Endothelial cell of umbilical vein (primary cell): Measurements from ENCODE around the gene CLIC6. TPM values are rescaled to one million over a fixed set of nuclear protein-coding genes. Genes with fewer than 3 reads are reported as not detected.

Experiments
- BruUV-seq: library from RNA; stranded (reverse); fragments of 400-500 nt; replicated peaks from 2 replicates; lab custom pipeline; 2021; lab: Mats Ljungman, UMichigan
- CTCF ChIA-PET: fragments of 300-600, 350-600 bp; sonication (Branson Sonifier 250); formaldehyde crosslinking; loops from one replicate; lab custom pipeline; 2021; ENCODE audit warnings: antibody characterized with exemption, inconsistent platforms; lab: Charles Lee
- POLR2A ChIA-PET: fragments of 300-600, 350-600 bp; sonication (Branson Sonifier 250); formaldehyde crosslinking; loops from one replicate; lab custom pipeline; 2021; ENCODE audit warnings: antibody characterized with exemption, inconsistent platforms; lab: Charles Lee
- DNase-seq: peaks from one replicate; pipeline ENCODE4 v3.0.0-alpha.2; 2011; ENCODE audit warnings: low read depth, low spot score
- FAIRE-seq: peaks from 2 replicates; lab custom pipeline; 2011; peaks lifted over from hg19 to GRCh38; lab: Jason Lieb, UNC
- H2AFZ ChIP-seq: 2 replicates; pipeline ENCODE4 v1.6.0; 2012; ENCODE audit warnings: low read depth, low read length, control low read depth, inconsistent platforms
- H3K27ac ChIP-seq: 2 replicates; pipeline ENCODE4 v1.5.1; 2011; ENCODE audit warnings: low read depth, mild to moderate bottlenecking, control low read depth, low read length, moderate library complexity; ENCODE audit not compliant: insufficient read depth
- H3K27me3 ChIP-seq, 2 experiments: 2 replicates each; pipeline versions ENCODE4 v1.6.0 to v1.6.1; 2011; ENCODE audit warnings: low read length in 2 of 2, mixed read lengths in 1 of 2; ENCODE audit not compliant: control insufficient read depth in 2 of 2, insufficient read depth in 2 of 2
- H3K36me3 ChIP-seq, 2 experiments: 2 replicates in 1 of 2; 3 replicates in 1 of 2; pipeline ENCODE4 v1.5.1; 2011; ENCODE audit warnings: low read length in 2 of 2, mild to moderate bottlenecking in 1 of 2, moderate library complexity in 1 of 2; ENCODE audit not compliant: control insufficient read depth in 2 of 2, insufficient read depth in 2 of 2; ENCODE audit errors: extremely low read depth in 1 of 2
- H3K4me1 ChIP-seq: 3 replicates; pipeline ENCODE4 v1.5.1; 2011; ENCODE audit warnings: mild to moderate bottlenecking, low read length; ENCODE audit not compliant: control insufficient read depth, insufficient read depth; ENCODE audit errors: extremely low read depth
- H3K4me2 ChIP-seq: 2 replicates; pipeline ENCODE4 v1.6.1; 2011; ENCODE audit warnings: low read length, control low read depth, mixed read lengths; ENCODE audit not compliant: insufficient read depth
- H3K4me3 ChIP-seq, 3 experiments: fragments of 200-600 bp in 1 of 3; sonication (generic), shearing (Covaris generic) in 1 of 3; replicated peaks in 1 of 3; 2 replicates each; pipeline ENCODE4 v1.5.1; 2011 to 2016; ENCODE audit warnings: control low read depth in 3 of 3, low read length in 3 of 3, mild to moderate bottlenecking in 2 of 3, inconsistent platforms in 1 of 3, low read depth in 1 of 3, moderate library complexity in 1 of 3; ENCODE audit not compliant: insufficient read depth in 1 of 3
- H3K79me2 ChIP-seq: 2 replicates; pipeline ENCODE4 v1.6.0; 2012; ENCODE audit warnings: low read length, inconsistent platforms; ENCODE audit not compliant: control insufficient read depth, insufficient read depth
- H3K9ac ChIP-seq: replicated peaks from 2 replicates; pipeline ENCODE3; 2011; ENCODE audit warnings: low read length, control low read depth; ENCODE audit not compliant: insufficient read depth; ENCODE audit errors: extremely low read depth
- H3K9me1 ChIP-seq: replicated peaks from 3 replicates; pipeline ENCODE4 v1.6.0; 2011; ENCODE audit warnings: mild to moderate bottlenecking, low read length; ENCODE audit not compliant: control insufficient read depth, insufficient read depth; ENCODE audit errors: extremely low read depth
- H3K9me3 ChIP-seq: replicated peaks from 2 replicates; pipeline ENCODE4 v1.5.1; 2012; ENCODE audit warnings: low read length, inconsistent platforms; ENCODE audit not compliant: control insufficient read depth, insufficient read depth
- H4K20me1 ChIP-seq: replicated peaks from 2 replicates; pipeline ENCODE3; 2011; ENCODE audit warnings: mild to moderate bottlenecking, low read length; ENCODE audit not compliant: control insufficient read depth, insufficient read depth; ENCODE audit errors: extremely low read depth
- EZH2 ChIP-seq: IDR thresholded peaks from 2 replicates; pipeline ENCODE4 v1.6.1; 2012; ENCODE audit warnings: borderline replicate concordance, low read depth, mild to moderate bottlenecking, moderate library complexity, low read length, inconsistent platforms; ENCODE audit not compliant: severe bottlenecking
- FOS ChIP-seq: IDR thresholded peaks from 2 replicates; pipeline ENCODE4 v1.6.1; 2011; ENCODE audit warnings: mild to moderate bottlenecking, low read length, moderate library complexity, borderline replicate concordance; ENCODE audit not compliant: insufficient read depth
- GATA2 ChIP-seq: IDR thresholded peaks from 2 replicates; pipeline ENCODE4 v1.7.0; 2011; ENCODE audit warnings: low read depth, mild to moderate bottlenecking, moderate library complexity, mixed read lengths, low read length; ENCODE audit not compliant: insufficient read length, insufficient read depth
- JUN ChIP-seq: IDR thresholded peaks from 2 replicates; pipeline ENCODE4 v1.6.1; 2011; ENCODE audit warnings: borderline replicate concordance, low read depth; ENCODE audit not compliant: insufficient read length, insufficient read depth
- MYC ChIP-seq: IDR thresholded peaks from one replicate; pipeline ENCODE4 v1.6.1; 2011; ENCODE audit warnings: mild to moderate bottlenecking, low read depth, low read length
- POLR2A ChIP-seq: IDR thresholded peaks from 2 replicates; pipeline ENCODE4 v1.6.1; 2012; ENCODE audit warnings: low read depth, mild to moderate bottlenecking, control low read depth, low read length
- POLR2AphosphoS5 ChIP-seq: IDR thresholded peaks from 2 replicates; pipeline ENCODE4 v1.6.1; 2012; ENCODE audit warnings: low read depth, mild to moderate bottlenecking, control low read depth, low read length, moderate library complexity; ENCODE audit not compliant: insufficient read depth
- dilution Hi-C: fragments of 300-500 bp; cut with MboI; formaldehyde crosslinking; loops from one replicate; pipeline ENCODE4 v1.15.0; 2019; ENCODE audit warnings: low sequenced_read_pairs; ENCODE audit not compliant: extremely low pct_ligation_motif_present
- intact Hi-C: fragments of 100-400 bp; cut with micrococcal nuclease; formaldehyde crosslinking; loops from one replicate; pipeline ENCODE4 v1.10.0; 2022
- polyA plus RNA-seq, 4 experiments: library from polyadenylated mRNA; depleted of rRNA in 3 of 4; stranded (reverse) in 3 of 4; unstranded in 1 of 4; fragments of >200 nt; gene quantifications; 2 replicates each; pipeline versions ENCODE4 v1.2.1 to v1.2.3, GENCODE V29; 2011 to 2012; ENCODE audit warnings: missing spikeins in 1 of 4
- total RNA-seq: library from RNA; stranded (reverse); gene quantifications from 2 replicates; pipeline ENCODE4 v1.2.3, GENCODE V29; 2021
- TF ChIP-seq, protein P1 (sequence below): IDR thresholded peaks from 2 replicates; pipeline ENCODE4 v1.6.1; 2011; ENCODE audit not compliant: insufficient read depth, insufficient read length
- TF ChIP-seq, protein P2 (sequence below), 2 donors: IDR thresholded peaks; 1 replicate in 1 of 2; 2 replicates in 1 of 2; pipeline ENCODE4 v1.5.1; 2011; ENCODE audit warnings: low read length in 2 of 2, mild to moderate bottlenecking in 2 of 2, moderate library complexity in 2 of 2, control low read depth in 1 of 2, inconsistent platforms in 1 of 2, low read depth in 1 of 2; ENCODE audit not compliant: insufficient read depth in 1 of 2; ENCODE audit errors: extremely low read depth in 1 of 2

The CLIC6 gene
- total and polyA plus RNA-seq, 2 donors (not counting 3 experiments of a cell fraction or from before 2014, with no cell fraction given): not detected

DNA sequence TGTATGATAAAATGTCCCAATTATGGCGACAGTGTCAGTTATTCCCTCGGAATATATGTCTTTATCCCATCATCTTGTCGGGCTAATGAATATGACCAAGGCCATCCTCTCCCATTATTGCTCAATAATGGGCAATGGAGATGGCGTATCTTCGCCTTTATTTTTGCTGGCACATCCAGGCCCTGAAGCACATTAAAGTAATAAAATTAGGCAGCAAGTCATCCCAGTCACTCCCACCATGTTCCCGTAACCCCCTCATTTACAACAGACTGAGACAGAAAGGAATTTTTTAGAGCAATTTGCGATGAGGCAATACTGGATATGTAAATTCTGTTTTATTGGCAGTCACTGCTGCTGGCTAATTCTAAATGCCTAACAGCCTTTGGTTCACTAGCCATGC, 35.3 kb downstream of the CLIC6 start:
- Histone ChIP-seq H4K20me1 (no peaks in the 10 kb centered on the region), H3K27ac (no peak overlapping the region), H3K36me3 (no peaks in the 10 kb centered on the region), H3K4me2 (no peak overlapping the region), H2AFZ (no peak overlapping the region), H3K9me1 (no peaks in the 10 kb centered on the region), H3K4me3 (no peak overlapping the region), H3K27me3 (peaks cover 18 to 26% of the 10 kb centered on the region in 2 experiments), H3K9me3 (no peaks in the 10 kb centered on the region), H3K9ac (no peak overlapping the region), H3K4me1 (no peaks in the 10 kb centered on the region), H3K79me2 (no peaks in the 10 kb centered on the region)
- dilution Hi-C loops: no loop called here
- ChIA-PET CTCF (interaction anchor here (0.8 to 1.4 kb wide), 2 partner anchors 41 to 1195 kb away, joined by 3 to 5 read pairs; no protein-coding TSS in a partner anchor), POLR2A (no interaction called here)
- intact Hi-C loops: no loop called here
- FAIRE-seq (no peak), DNase-seq (no peak)
- no TSS peak for BruUV-seq
- no peak for TF ChIP-seq MYC
- TF ChIP-seq, protein P1, sequence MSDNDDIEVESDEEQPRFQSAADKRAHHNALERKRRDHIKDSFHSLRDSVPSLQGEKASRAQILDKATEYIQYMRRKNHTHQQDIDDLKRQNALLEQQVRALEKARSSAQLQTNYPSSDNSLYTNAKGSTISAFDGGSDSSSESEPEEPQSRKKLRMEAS: no peak
- no peak for TF ChIP-seq EZH2
- TF ChIP-seq FOS: no peak
- TF ChIP-seq POLR2AphosphoS5: no peak
- TF ChIP-seq POLR2A: no peak
- TF ChIP-seq, protein P2, sequence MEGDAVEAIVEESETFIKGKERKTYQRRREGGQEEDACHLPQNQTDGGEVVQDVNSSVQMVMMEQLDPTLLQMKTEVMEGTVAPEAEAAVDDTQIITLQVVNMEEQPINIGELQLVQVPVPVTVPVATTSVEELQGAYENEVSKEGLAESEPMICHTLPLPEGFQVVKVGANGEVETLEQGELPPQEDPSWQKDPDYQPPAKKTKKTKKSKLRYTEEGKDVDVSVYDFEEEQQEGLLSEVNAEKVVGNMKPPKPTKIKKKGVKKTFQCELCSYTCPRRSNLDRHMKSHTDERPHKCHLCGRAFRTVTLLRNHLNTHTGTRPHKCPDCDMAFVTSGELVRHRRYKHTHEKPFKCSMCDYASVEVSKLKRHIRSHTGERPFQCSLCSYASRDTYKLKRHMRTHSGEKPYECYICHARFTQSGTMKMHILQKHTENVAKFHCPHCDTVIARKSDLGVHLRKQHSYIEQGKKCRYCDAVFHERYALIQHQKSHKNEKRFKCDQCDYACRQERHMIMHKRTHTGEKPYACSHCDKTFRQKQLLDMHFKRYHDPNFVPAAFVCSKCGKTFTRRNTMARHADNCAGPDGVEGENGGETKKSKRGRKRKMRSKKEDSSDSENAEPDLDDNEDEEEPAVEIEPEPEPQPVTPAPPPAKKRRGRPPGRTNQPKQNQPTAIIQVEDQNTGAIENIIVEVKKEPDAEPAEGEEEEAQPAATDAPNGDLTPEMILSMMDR (IDR thresholded peaks at IDR 0.05; ENCODE audit: extremely low read depth in 1 of 2, insufficient read depth in 1 of 2, low read depth in 1 of 2, low read length in 2 of 2): no peak
- no peak for TF ChIP-seq GATA2
- no peak for TF ChIP-seq JUN
